Activated gamma-delta T cell treated with anti-CD3 and anti-CD28 coated beads, Interleukin-2, amount 50 U/mL, for 16 hours (primary cell): Measurements from ENCODE around the gene SPAG17.

Source experiments
- DNase-seq: peaks from one replicate; pipeline ENCODE4 v3.0.0-alpha.2; 2020; ENCODE audit warnings: low read depth

Gene SPAG17

DNA sequence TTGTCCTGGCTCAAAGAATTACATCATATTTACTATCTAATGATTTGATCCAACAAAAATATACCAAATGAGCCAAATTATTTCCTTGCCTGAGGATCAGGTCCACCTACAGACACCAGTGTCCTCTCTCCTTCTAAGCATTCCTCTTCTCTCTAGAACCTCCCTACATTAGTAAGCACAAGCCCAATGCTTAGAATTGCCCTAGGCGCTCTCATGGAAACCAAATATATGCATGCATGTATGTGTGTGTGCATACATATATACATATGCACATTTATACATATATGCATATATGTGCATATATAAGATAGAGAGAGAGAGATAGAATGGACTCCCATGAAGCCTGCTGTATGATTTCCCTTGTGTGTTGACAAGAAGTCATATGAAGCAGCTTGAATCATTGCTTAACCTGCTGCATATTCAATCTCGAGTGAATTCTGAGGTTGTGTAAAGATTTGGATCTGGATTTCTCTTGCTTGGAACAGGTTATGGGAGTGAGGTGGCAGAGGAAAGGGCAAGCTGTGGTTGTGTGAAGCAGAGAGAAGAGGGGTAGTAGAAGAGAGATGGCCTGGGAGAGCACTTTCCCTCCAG is 66.1 kb downstream of the SPAG17 start:
- no peak for DNase-seq

DNA sequence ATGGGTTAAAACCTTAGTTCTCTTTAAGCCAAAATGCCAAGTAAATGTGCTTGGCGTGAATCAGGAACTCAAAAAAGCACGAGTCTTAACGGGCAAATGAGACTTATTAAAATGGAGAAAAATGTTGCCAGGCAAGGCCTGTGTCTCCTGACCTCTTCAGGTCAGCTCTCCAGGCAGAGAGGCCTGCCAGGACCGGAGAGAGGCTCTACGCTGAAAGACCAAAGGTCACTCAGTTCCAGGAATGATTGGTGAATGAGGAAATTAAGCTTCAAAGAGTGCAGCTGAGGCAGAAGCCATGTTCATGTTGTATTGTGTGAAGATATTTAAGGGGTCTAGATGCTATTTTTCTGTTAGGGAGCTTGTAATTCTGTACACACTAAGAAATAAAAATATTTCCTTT is 66.6 kb downstream of the SPAG17 start:
- DNase-seq: no peak

DNA sequence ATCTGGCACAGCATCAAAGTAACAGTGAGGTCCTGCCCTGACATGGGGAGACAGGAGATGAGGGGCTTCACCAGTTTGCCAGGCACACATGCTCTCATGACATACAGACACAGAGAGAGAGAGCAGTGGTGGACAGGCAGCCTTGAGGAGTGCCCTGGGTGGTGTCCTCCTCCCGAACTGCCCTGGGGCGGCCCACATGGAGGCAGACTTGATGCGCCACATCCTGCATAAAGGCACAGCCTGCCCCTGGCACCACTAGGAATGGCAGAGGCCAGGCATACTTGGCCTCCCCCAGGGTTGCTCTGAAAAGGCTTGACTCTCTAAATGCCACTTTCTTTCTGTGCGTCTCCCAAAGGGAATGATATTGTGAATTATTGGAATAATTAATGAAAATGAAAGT is 67.5 kb downstream of the SPAG17 start:
- no peak for DNase-seq

DNA sequence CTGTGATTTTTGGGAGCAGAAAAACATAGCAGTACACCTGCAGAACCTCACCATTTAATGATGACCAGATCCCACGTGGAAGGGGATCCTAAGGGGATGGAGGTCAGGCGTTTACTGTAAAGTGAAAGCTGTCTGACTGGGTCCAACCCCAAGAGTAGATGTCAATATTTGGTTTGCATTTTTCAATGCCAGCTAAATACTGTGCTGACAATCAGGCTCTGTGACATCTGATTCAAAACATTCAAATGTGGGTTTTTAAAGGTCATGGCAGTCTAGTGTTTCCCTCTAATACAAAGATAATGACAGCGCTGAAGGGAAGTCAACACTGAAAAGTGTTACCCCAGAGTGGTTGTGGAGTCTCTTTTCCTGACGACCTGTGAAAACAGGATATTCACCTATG is 68.1 kb downstream of the SPAG17 start:
- no peak for DNase-seq

DNA sequence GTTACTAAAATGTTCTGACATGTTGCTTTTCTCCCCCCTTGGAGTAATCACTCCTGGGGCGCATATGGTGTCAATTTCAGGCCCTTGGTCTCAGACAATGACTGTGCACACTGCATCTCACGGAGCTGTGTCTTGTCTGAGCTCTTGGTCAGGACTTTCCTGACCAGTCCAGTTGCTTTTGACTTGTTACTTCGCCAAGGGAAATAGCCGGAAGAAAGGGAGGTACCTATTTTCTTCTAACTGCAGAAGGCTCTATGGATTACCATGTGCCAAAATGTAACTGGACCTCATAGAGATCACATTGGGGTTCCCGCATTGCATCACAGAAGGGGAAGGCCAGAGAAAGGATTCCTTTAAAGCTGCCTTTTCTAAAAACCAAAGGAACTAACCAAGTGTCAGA is 68.6 kb downstream of the SPAG17 start:
- DNase-seq: no peak

DNA sequence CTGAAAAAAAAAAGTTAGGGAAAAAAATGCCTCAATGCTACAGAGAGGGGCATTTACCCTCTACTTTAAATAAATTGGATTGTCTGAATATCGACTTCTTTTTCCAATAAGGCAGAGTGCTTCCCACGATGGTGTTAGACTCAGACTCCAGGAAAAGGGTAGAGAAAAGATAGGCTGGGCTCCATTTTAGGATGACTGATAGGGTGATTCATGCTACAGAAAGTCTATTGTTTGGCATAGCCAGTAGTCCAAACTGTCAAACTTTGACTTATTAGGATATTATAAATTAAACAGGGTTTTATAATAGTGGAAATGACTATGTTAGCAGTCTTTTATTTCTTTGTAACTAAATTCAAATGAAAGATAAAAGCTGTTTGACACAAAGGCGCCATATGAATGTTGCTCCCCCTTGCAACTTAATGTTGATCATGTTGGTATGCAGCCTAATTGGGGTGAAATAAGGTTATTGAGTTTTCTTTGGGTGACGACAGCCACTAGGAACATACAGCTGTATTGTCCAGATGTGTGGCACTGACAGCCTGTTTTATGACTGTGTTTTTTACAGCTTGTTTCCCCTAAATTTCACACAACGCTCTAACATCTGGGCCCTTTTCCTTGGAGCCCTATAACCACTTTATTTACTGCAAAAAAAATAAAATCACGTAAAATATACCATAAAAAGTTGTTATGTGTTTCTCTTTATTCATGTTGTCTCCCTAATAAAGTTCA is 69.3 kb downstream of the SPAG17 start:
- no peak for DNase-seq

DNA sequence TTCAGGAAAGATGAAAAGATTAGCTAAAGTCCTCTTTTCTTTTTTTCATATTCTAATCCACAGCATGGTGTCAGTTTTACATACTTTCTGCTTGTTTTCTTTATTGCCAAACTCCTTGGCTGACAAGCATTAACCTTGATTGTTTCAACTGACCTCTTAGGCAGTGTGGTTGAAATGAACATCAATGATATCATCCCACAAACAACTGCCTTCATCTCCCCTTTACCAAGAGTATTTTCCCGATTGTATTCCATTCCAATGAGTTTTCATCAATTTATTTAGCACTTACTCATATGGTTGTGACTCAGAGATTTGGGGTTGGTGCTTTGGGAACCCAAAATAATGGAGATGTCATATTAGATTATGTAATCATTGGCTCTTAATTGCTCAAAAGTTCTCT is 71.8 kb downstream of the SPAG17 start:
- no peak for DNase-seq

DNA sequence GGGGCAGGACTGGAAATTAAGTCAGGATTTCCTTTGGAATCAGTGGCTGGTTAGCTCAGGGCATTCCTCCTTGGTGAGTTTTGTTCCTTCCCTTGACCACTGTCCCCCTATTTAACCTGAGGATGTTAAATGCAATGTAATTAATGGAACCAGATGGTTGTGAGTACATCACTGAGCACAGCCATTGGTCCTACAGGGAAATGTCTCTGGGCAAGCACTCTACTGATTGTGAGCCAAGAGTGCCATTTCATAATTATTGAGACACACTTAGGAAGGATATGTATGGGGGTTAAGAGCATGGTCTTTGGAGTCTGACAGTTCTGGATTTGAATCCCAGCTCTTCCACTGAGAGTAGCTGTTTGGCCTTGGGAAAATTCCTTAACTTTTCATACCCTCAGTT is 74.4 kb downstream of the SPAG17 start:
- no peak for DNase-seq

DNA sequence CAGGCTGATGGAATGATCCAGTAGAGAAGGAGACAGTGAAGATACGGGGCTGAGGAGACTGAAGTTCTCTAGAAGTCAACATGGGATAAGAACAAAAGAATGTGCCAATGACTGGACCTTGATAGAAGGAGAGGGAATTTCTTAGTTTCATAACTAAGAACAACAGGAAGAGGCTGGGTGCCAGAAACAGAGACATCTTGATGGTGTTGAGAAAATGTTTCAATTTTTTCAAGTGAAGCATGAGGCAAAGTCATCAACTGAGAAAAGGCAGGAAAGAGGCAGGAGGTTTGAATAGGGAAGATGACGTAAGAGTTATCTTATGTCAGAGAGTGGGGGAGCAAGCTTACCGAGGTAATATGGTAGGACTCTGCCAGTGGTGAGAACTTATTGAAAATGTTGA is 80.1 kb downstream of the SPAG17 start:
- DNase-seq: no peak

DNA sequence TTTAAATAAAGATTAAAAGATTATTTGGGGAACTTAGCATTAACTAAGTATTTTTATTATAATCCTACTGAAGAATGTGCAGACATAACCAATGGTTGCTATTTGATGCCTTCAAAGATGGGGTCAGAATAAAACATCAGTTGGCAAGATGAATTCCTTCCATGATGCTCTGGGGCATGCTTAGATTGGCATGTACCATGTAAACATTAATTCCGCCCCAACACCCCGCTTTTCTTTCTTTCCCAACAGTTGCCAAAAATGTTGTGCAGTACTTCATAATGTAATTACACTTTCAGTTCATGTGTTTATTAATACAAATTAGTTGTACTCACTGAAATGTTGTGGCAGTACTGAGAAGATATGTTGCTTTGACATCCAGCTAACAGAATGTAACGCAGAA is 82.6 kb downstream of the SPAG17 start:
- no peak for DNase-seq

DNA sequence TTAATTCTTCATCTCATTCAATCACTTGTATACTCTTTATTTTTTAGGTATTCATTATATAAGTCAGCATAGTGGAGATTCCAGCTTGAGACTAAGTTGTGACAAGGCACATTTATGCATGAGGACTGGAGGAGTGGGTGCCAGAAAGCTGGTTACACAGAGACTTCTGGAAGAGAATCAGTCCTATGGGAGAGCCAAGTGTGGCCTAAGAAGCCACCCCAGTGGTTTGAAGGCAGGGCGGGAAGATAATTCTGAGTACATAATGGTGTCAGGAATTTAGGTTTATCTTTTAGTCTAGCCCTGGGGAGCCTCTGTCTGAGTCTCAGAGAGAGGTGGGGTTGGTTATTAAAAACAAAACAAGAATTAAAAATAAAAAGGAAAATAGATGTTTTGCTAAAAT is 83.0 kb downstream of the SPAG17 start:
- DNase-seq: no peak

DNA sequence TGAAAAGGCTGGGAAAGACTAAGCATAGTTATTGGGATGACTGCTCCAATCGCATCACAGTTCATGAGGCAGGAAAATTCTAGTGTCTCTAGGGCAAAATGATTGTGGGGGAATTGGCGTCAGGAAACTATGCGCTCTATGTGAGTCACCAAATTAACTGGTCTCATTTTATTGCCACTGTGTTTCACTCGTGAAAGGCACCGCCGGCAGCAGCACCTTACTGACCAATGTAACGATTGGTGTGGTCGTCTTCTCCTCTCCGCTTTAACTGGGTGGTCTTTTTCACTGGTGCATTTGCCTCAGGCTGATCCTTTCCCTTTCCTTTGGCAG is 83.5 kb downstream of the SPAG17 start:
- no peak for DNase-seq

DNA sequence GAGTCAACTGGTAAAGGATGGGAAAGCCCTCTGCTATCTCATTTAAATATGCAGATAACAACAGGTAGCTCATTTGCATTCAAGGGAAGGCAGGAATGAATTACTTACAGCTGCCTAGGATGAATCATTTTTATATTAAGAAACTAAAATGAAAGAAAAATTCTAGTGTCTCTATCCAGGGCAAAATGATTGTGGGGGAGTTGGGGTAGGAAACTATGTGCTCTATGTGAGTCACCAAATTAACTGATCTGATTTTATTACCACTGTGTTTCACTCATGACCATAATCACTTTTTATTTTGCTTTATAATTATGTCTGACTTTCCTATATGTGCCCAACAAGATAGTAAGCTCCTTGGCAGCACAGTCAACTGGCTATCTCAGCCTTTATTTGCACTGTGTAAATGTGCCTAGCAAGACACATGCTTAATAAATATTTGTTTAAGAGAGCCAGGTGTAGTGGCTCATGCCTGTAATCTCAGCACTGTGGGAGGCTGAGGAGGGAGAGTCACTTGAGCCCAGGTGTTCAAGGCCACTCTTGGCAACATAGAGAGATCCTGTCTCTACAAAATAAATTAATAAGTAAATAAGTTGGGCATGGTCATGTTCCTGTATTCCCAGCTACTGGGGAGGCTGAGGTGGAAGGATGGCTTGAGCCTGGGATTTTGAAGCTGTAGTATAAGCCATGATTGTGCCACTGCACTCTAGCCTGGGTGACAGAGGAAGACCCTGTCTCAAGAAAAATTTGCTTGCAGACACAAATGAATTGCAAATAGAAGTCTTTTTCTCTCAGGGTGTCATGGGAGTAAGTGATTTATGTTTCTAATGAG is 84.1 kb downstream of the SPAG17 start:
- DNase-seq: no peak

DNA sequence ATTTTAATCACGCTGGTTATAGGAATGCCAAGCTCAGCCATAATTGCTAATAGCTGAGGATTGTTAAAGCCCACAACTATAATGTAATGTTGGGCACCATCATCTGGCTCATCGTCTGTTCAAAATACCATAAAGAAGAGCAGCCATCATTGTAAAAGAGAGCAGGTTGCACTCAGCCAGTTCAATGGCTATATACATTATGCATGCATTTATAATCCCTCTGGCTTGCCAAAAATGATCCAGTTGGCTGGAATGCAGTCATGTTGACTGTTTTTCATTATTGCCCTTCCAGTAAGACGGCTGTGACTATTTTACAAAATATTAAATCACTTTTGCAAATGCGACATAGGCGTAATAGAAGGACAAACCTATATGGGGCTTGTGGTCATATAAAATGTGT is 85.3 kb downstream of the SPAG17 start:
- no peak for DNase-seq

DNA sequence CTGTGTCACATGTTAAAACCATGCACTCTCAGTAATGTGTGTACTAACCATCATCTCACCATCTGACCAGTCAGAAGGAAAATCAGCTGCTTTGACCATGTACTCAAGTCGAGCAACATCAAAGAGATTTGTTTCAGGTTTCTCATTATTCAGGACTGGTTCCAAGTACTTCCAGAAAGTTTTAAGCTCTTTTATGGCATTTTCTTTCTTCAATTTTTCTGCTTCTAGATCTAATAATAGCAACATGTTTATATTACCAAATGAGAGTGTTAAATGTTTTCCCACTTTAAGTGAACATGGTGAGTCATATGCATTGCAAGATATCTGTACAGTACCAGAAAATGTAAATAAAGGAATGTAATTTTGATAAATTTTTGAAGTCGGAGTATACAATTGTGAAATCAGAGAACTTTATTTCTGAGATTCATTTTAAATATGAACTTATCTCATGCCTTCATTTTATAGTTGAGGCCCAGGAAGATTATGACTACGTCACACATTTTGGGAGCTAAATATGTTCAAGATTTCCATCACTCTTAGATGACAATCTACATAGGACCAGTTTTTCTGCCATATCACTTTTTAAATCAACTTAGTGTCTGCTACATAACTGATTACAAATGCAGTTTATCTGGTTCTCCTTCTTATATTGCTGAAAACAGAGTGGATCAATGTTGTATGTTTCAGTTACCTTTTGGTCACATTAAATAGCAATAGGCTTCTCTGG is 87.2 kb downstream of the SPAG17 start:
- no peak for DNase-seq

DNA sequence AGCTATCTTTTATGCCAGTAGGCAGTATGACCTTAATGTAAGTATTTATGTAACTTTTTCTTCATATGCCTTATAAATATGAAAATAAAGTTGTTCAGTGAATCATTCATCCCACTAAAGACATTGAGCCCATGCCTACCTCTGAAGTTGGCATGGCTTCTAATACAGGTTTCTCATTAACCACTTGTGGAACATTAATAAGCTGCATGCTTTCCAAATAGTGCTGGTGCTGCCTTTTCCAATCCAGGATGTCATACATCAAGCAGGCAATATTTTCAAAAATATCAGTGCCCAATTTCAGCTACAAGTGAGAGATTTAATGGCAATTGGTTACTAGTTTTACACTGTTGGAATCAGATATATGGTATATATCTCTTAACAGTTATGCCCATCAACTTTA is 92.0 kb downstream of the SPAG17 start:
- DNase-seq: no peak

DNA sequence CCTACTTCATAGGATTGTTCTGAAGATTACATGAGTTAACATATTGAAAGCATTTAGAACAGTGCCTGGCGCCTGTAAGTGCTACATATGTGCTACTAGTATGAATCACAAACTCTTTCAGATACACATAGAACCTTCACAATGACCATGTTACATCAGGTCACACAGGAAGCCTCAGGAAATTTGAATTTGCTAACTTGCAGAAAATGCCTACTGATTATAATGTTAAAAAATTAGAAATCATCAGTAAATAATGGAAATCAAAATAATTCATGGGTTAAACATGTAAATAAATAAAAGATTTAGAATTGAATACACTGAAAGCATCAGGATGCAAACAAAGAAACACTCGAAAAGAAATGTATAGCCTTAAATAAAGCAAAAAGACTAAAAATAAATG is 94.9 kb downstream of the SPAG17 start:
- no peak for DNase-seq

DNA sequence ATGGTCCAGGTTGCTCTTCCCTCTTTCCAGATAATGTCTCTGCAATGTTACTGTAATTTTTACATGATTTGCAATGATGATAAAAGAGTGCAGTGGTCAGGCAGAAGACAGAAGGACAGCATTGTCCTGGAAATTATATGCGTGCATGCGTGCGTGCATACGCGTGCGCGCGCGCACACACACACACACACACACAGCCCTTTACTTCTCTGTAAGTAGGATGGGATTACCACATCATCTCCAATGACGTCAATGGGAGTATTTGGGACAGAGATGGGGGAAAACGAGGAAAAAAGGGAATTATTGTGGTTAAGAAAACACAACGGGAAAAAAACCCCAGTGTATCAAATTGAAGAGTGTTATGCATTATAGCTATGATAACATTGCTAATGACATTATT is 99.7 kb downstream of the SPAG17 start:
- no peak for DNase-seq

DNA sequence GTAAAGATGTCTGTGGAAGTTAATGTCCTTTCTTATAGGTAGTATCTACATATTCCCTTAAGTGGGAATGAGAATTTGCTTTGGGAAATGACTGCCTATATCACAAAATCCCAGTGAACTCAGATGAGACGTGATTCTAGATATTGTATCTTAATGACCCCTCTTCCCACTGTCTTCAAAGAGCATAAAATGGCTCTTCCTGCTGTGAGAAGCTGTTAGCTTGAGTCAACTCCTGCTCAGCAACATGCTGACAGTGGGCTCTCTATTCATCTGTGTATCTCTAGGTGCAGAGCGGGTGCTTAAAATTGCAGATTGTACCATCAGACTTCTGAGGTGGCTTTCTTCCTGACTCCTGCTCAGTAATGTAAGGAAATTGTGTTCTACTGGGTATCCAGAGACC is 100.6 kb downstream of the SPAG17 start:
- DNase-seq: no peak

DNA sequence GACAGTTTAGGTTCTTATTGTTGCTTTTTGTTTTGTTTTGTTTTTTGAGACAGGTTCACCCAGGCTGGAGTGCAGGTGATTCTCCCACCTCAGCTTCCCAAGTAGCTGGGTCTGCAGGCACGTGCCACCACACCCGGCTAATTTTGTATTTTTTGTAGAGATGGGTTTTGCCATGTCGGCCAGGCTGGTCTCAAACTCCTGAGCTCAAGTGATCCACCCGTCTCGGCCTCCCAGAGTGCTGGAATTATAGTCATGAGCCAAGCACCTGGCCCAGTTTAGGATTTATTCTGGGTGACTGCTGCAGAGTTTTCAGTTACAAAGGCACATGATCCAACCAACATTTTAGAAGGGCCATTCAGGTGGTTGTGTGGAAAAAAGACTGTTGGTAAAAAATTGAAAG is 102.0 kb downstream of the SPAG17 start:
- DNase-seq: no peak

DNA sequence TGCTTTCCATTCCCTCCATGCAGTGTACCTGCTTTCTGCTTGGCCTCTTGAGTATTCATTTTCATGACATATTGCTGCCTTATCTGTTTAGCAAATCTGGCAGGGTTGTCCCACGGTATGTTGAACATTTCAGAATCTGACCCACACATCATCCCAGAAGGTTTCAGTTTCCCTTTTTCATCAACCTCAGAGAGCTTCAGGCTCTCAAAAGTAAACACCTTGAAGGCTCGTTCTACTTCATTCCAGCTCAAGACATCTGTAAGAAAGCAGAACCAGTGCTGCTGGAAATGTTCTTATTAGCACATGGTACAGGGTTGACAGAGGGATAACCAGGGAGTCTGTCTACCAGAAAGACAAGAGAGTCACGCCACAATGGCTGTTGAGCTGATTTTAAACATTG is 103.6 kb downstream of the SPAG17 start:
- no peak for DNase-seq

DNA sequence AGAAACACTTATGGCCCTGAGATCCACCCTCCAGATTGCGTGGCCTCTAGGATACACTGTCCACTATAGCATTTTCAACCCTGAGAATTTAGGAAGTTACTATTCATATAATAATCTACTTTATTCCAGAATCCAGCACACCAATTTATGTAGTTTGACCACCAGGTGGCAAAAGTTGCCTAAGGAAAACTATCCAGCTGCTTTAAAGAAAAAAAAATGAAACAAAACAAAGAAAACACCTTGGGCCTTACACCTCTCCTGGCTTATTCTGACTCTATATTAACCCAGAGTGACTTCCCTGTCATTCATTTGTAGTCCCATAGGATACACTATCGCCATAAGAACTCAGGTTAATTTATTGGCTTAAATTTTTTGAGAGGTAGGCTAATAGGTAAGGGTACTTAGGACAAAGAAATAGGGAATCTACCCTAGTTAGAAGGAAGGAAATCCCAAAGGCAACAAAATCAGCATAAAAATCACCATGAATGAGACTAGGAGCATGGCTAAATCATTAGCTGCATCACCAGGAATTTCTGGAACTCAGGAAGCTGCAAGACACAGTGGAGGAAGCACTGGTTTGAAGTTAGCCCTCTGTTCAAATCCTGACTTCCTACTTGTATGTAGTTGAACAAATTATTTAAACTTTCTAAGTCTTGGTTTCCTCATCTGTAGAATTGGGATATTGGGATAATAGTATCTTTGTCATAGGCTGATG is 107.5 kb downstream of the SPAG17 start:
- DNase-seq: no peak
